ENCODE results near the gene WSCD2.

The WSCD2 gene

GRCh38 chr12:108129017-108129812, at the start of gene WSCD2:
TSS of gene WSCD2 (plus strand) at chr12:108129288. CDS start at chr12:108195833, 66,545 bp downstream.
- H3K4me3 ChIP-seq (replicated peaks in 1 of 2; ENCODE audit: low read depth in 2 of 2, low read length in 2 of 2), result no peak within 1 kb of the TSS
- no peak for TF ChIP-seq CTCF (IDR thresholded peaks at IDR 0.05; ENCODE audit: low read depth, low read length)
- DNase-seq (ENCODE audit: low read depth in 2 of 2), result peak in 1 of 2 donors; percentile 6

DNA sequence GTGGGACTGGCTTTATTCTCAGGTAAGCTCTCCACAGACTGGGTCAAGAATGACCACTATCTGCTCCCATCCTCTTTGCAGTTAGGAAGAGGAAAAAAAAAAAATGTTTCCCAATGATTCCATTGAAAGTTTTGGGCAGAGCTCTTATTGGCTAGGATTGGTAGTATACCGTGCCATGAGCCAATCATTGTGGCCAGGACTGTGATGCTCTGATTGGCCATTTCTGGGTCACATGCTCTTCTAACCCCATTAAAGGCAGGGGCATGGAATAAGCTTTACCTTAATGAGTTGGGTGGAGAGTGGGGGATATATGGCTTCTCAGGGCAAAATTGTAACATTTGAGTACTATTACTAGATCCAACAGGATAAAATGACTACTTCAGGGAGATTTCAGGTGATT, 49.4 kb upstream of the WSCD2 start:
- no peak for TF ChIP-seq CTCF (IDR thresholded peaks at IDR 0.05; ENCODE audit: low read depth, low read length)
- DNase-seq (ENCODE audit: low read depth in 2 of 2), result no peak
- no peak overlapping the region for H3K4me3 ChIP-seq (replicated peaks in 1 of 2; ENCODE audit: low read depth in 2 of 2, low read length in 2 of 2)

DNA sequence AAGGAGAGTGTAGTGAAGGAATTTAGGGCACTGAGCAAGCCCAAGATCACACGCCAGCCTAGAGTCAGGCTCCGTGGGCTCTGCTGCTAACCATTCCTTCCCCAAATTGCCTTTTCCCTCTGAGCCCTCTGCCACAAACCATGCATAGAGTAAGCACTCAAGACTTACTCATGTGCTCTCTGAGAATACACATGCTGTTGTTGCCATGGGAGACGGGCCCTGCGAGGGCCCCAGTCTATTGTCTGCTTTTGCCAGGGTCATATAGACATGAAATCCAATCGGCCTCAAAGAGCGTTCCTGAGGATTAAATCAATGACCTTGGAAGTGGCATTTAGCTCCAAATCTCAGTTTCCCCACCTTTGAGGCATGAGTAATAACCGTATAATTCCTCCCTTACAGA, 48.7 kb upstream of the WSCD2 start:
- no peak for DNase-seq (ENCODE audit: low read depth in 2 of 2)
- TF ChIP-seq CTCF (IDR thresholded peaks at IDR 0.05; ENCODE audit: low read depth, low read length), result no peak
- H3K4me3 ChIP-seq (replicated peaks in 1 of 2; ENCODE audit: low read depth in 2 of 2, low read length in 2 of 2), result no peak overlapping the region

GRCh38 chr12:108082485-108082884, 46.6 kb upstream of the WSCD2 start:
- TF ChIP-seq CTCF (IDR thresholded peaks at IDR 0.05; ENCODE audit: low read depth, low read length), result no peak

GRCh38 chr12:108087900-108088299, 41.2 kb upstream of the WSCD2 start:
- no peak overlapping the region for H3K4me3 ChIP-seq (replicated peaks in 1 of 2; ENCODE audit: low read depth in 2 of 2, low read length in 2 of 2)
- no peak for DNase-seq (ENCODE audit: low read depth in 2 of 2)
- no peak for TF ChIP-seq CTCF (IDR thresholded peaks at IDR 0.05; ENCODE audit: low read depth, low read length)

More at GRCh38 chr12:108082485-108082884, 46.6 kb upstream of the WSCD2 start:
- no peak overlapping the region for H3K4me3 ChIP-seq (replicated peaks in 1 of 2; ENCODE audit: low read depth in 2 of 2, low read length in 2 of 2)
- DNase-seq (ENCODE audit: low read depth in 2 of 2), result no peak

DNA sequence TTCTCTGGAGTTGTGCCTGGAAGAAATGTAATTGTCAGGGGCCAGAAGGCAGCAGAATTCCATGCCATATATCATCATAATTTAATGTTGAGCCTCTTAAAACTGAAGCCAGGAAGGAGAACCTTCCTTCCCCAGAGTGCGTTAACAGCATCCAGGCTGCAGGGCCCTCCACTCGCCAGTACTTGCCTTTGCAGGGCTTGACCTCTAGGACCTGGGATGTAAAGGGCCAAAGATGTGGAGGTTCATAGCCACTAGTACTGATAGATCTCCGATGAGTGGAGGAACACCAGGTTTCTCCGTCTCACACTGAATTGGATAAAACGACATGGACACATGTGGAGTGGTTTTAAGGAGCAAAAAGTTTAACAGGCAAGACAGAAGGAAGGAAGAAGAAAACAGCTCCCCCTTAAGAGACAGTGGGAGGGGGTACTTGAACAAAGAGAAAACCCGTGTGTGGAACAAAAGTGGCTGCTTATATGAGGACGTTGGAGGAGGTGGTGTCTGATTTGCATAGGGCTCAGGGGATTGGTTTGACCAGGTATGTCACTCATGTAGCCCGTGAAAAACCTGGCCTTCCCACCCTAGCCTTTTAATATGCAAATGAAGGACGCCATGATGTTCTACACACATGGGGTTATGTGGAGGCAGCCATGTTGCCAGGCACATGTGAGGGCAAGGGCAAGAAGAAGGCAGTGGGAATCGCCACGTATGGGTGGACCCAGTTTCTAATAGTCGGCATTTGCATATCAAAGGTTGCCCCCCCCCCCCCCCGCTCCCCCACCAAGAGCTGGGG, 38.8 kb upstream of the WSCD2 start:
- no peak for TF ChIP-seq CTCF (IDR thresholded peaks at IDR 0.05; ENCODE audit: low read depth, low read length)
- DNase-seq (ENCODE audit: low read depth in 2 of 2), result no peak
- H3K4me3 ChIP-seq (replicated peaks in 1 of 2; ENCODE audit: low read depth in 2 of 2, low read length in 2 of 2), result no peak overlapping the region
